Measurements from ENCODE around the gene CLOCK. TPM values are rescaled to one million over a fixed set of nuclear protein-coding genes. Genes with fewer than 3 reads are reported as not detected.

Gene CLOCK
- polyA plus RNA-seq, 1 of the 3 experiments (the other 2 are of a cell fraction): 4.2 TPM

DNA sequence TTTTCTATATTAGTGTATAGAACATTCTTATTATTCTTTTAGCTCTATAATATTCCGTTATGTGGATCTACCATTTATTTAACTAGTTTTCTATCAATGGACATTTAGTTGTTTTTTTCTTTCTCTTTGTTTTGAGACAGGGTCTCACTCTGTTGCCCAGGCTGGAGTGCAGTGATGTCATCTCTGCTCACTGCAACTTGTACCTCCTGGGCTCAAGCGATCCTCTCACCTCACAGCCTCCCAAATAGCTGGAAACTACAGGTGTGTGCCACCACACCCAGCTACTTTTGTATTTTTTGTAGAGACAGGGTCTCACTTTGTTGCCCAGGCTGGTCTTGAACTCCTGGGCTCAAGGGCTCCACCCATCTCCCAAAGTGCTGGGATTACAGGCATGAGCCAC lies 140.2 kb downstream of the CLOCK start:
- H3K9me3 ChIP-seq: no peaks in the 10 kb centered on the region
- peaks cover 6% of the 10 kb centered on the region for H3F3A ChIP-seq (replicated peaks; ENCODE audit: insufficient read depth)
- H3K27ac ChIP-seq (ENCODE audit: low read depth in 2 of 2, low read length in 1 of 2): no peak overlapping the region
- H3K79me2 ChIP-seq (ENCODE audit: insufficient read depth): peaks cover 97% of the 10 kb centered on the region
- TF ChIP-seq MXI1 (IDR thresholded peaks at IDR 0.05; ENCODE audit: low read depth, low read length): no peak
- no peak for TF ChIP-seq NFIC (IDR thresholded peaks at IDR 0.05; ENCODE audit: borderline replicate concordance)
- no peak for TF ChIP-seq SIN3A (IDR thresholded peaks at IDR 0.05; ENCODE audit: borderline replicate concordance, low read depth, low read length)
- no peak for TF ChIP-seq PBX3 (IDR thresholded peaks at IDR 0.05)
- no peak for TF ChIP-seq FOXM1 (IDR thresholded peaks at IDR 0.05; ENCODE audit: low read depth)
- no peak for TF ChIP-seq POLR2AphosphoS5 (IDR thresholded peaks at IDR 0.05; ENCODE audit: low read depth, low read length)
- no peak for TF ChIP-seq FOXJ3 (CRISPR knock-in tag; IDR thresholded peaks at IDR 0.05)
- no peak for TF ChIP-seq ZBTB33 (IDR thresholded peaks at IDR 0.05; ENCODE audit: borderline replicate concordance, low read depth)
- no peak for TF ChIP-seq USF2 (IDR thresholded peaks at IDR 0.05; ENCODE audit: borderline replicate concordance, low read depth, low read length)
- TF ChIP-seq NRF1 (IDR thresholded peaks at IDR 0.05; ENCODE audit: low read depth, low read length): no peak
- TF ChIP-seq CHD2 (IDR thresholded peaks at IDR 0.05; ENCODE audit: low read length, partially characterized antibody): no peak
- TF ChIP-seq TAF1 (IDR thresholded peaks at IDR 0.05; ENCODE audit: borderline replicate concordance, low read depth, low read length): no peak
- TF ChIP-seq RXRA (IDR thresholded peaks at IDR 0.05; ENCODE audit: borderline replicate concordance, low read depth): no peak
- no peak for TF ChIP-seq TEAD4 (IDR thresholded peaks at IDR 0.05; ENCODE audit: borderline replicate concordance, insufficient read depth)
- no peak for TF ChIP-seq RAD21 (IDR thresholded peaks at IDR 0.05; ENCODE audit: low read length)
- no peak for TF ChIP-seq JUND (IDR thresholded peaks at IDR 0.05)
- TF ChIP-seq, protein P1, sequence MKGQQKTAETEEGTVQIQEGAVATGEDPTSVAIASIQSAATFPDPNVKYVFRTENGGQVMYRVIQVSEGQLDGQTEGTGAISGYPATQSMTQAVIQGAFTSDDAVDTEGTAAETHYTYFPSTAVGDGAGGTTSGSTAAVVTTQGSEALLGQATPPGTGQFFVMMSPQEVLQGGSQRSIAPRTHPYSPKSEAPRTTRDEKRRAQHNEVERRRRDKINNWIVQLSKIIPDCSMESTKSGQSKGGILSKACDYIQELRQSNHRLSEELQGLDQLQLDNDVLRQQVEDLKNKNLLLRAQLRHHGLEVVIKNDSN (IDR thresholded peaks at IDR 0.05; ENCODE audit: borderline replicate concordance, low read depth): no peak
- TF ChIP-seq FOSL2 (IDR thresholded peaks at IDR 0.05; ENCODE audit: borderline replicate concordance, low read depth): no peak
- H3K4me2 ChIP-seq: no peak overlapping the region
- no peaks in the 10 kb centered on the region for H3K9me2 ChIP-seq
- peaks cover 41 to 62% of the 10 kb centered on the region in 2 experiments for H3K36me3 ChIP-seq (replicated peaks in 1 of 2; ENCODE audit: control insufficient read depth in 1 of 2, insufficient read depth in 2 of 2, low read length in 1 of 2)
- DNase-seq: no peak
- H3K27me3 ChIP-seq (ENCODE audit: insufficient read depth): no peaks in the 10 kb centered on the region
- ChIA-PET POLR2A (interaction anchor here (0.6 kb wide), 1 partner anchor 751 kb away, joined by 3 read pairs; no protein-coding TSS in a partner anchor), CTCF (no interaction called here)
- H4K20me1 ChIP-seq (ENCODE audit: insufficient read depth): peaks cover 90% of the 10 kb centered on the region
- H3K4me1 ChIP-seq (ENCODE audit: control insufficient read depth in 1 of 2, insufficient read depth in 2 of 2, low read depth in 1 of 2, low read length in 1 of 2): no peaks in the 10 kb centered on the region; a peak in 2 of 4 replicates
- H2AFZ ChIP-seq (ENCODE audit: low read depth): no peak overlapping the region
- H3K9ac ChIP-seq: no peak overlapping the region
- H3K4me3 ChIP-seq (ENCODE audit: low read depth in 2 of 2, low read length in 1 of 2): no peak overlapping the region
- WGBS (ENCODE audit: low lambda C conversion rate): 95% methylated on average over 2 of the region's 2 CpGs
